Endothelial cell of umbilical vein (primary cell): Measurements from ENCODE around the gene GNB5. TPM values are rescaled to one million over a fixed set of nuclear protein-coding genes. Genes with fewer than 3 reads are reported as not detected.

Experiments used
- BruUV-seq: library from RNA; stranded (reverse); fragments of 400-500 nt; replicated peaks from 2 replicates; lab custom pipeline; 2021; lab: Mats Ljungman, UMichigan
- CTCF ChIA-PET: fragments of 300-600, 350-600 bp; sonication (Branson Sonifier 250); formaldehyde crosslinking; loops from one replicate; lab custom pipeline; 2021; ENCODE audit warnings: antibody characterized with exemption, inconsistent platforms; lab: Charles Lee
- POLR2A ChIA-PET: fragments of 300-600, 350-600 bp; sonication (Branson Sonifier 250); formaldehyde crosslinking; loops from one replicate; lab custom pipeline; 2021; ENCODE audit warnings: antibody characterized with exemption, inconsistent platforms; lab: Charles Lee
- DNase-seq: peaks from one replicate; pipeline ENCODE4 v3.0.0-alpha.2; 2011; ENCODE audit warnings: low read depth, low spot score
- FAIRE-seq: peaks from 2 replicates; lab custom pipeline; 2011; peaks lifted over from hg19 to GRCh38; lab: Jason Lieb, UNC
- H2AFZ ChIP-seq: 2 replicates; pipeline ENCODE4 v1.6.0; 2012; ENCODE audit warnings: low read depth, low read length, control low read depth, inconsistent platforms
- H3K27ac ChIP-seq: 2 replicates; pipeline ENCODE4 v1.5.1; 2011; ENCODE audit warnings: low read depth, mild to moderate bottlenecking, control low read depth, low read length, moderate library complexity; ENCODE audit not compliant: insufficient read depth
- H3K27me3 ChIP-seq, 2 experiments: 2 replicates each; pipeline versions ENCODE4 v1.6.0 to v1.6.1; 2011; ENCODE audit warnings: low read length in 2 of 2, mixed read lengths in 1 of 2; ENCODE audit not compliant: control insufficient read depth in 2 of 2, insufficient read depth in 2 of 2
- H3K36me3 ChIP-seq, 2 experiments: 2 replicates in 1 of 2; 3 replicates in 1 of 2; pipeline ENCODE4 v1.5.1; 2011; ENCODE audit warnings: low read length in 2 of 2, mild to moderate bottlenecking in 1 of 2, moderate library complexity in 1 of 2; ENCODE audit not compliant: control insufficient read depth in 2 of 2, insufficient read depth in 2 of 2; ENCODE audit errors: extremely low read depth in 1 of 2
- H3K4me1 ChIP-seq: 3 replicates; pipeline ENCODE4 v1.5.1; 2011; ENCODE audit warnings: mild to moderate bottlenecking, low read length; ENCODE audit not compliant: control insufficient read depth, insufficient read depth; ENCODE audit errors: extremely low read depth
- H3K4me2 ChIP-seq: 2 replicates; pipeline ENCODE4 v1.6.1; 2011; ENCODE audit warnings: low read length, control low read depth, mixed read lengths; ENCODE audit not compliant: insufficient read depth
- H3K4me3 ChIP-seq, 3 experiments: fragments of 200-600 bp in 1 of 3; sonication (generic), shearing (Covaris generic) in 1 of 3; replicated peaks in 1 of 3; 2 replicates each; pipeline ENCODE4 v1.5.1; 2011 to 2016; ENCODE audit warnings: control low read depth in 3 of 3, low read length in 3 of 3, mild to moderate bottlenecking in 2 of 3, inconsistent platforms in 1 of 3, low read depth in 1 of 3, moderate library complexity in 1 of 3; ENCODE audit not compliant: insufficient read depth in 1 of 3
- H3K79me2 ChIP-seq: 2 replicates; pipeline ENCODE4 v1.6.0; 2012; ENCODE audit warnings: low read length, inconsistent platforms; ENCODE audit not compliant: control insufficient read depth, insufficient read depth
- H3K9ac ChIP-seq: replicated peaks from 2 replicates; pipeline ENCODE3; 2011; ENCODE audit warnings: low read length, control low read depth; ENCODE audit not compliant: insufficient read depth; ENCODE audit errors: extremely low read depth
- H3K9me1 ChIP-seq: replicated peaks from 3 replicates; pipeline ENCODE4 v1.6.0; 2011; ENCODE audit warnings: mild to moderate bottlenecking, low read length; ENCODE audit not compliant: control insufficient read depth, insufficient read depth; ENCODE audit errors: extremely low read depth
- H3K9me3 ChIP-seq: replicated peaks from 2 replicates; pipeline ENCODE4 v1.5.1; 2012; ENCODE audit warnings: low read length, inconsistent platforms; ENCODE audit not compliant: control insufficient read depth, insufficient read depth
- H4K20me1 ChIP-seq: replicated peaks from 2 replicates; pipeline ENCODE3; 2011; ENCODE audit warnings: mild to moderate bottlenecking, low read length; ENCODE audit not compliant: control insufficient read depth, insufficient read depth; ENCODE audit errors: extremely low read depth
- CTCF ChIP-seq, 2 donors: IDR thresholded peaks; 1 replicate in 1 of 2; 2 replicates in 1 of 2; pipeline ENCODE4 v1.5.1; 2011; ENCODE audit warnings: low read length in 2 of 2, mild to moderate bottlenecking in 2 of 2, moderate library complexity in 2 of 2, control low read depth in 1 of 2, inconsistent platforms in 1 of 2, low read depth in 1 of 2; ENCODE audit not compliant: insufficient read depth in 1 of 2; ENCODE audit errors: extremely low read depth in 1 of 2
- EZH2 ChIP-seq: IDR thresholded peaks from 2 replicates; pipeline ENCODE4 v1.6.1; 2012; ENCODE audit warnings: borderline replicate concordance, low read depth, mild to moderate bottlenecking, moderate library complexity, low read length, inconsistent platforms; ENCODE audit not compliant: severe bottlenecking
- FOS ChIP-seq: IDR thresholded peaks from 2 replicates; pipeline ENCODE4 v1.6.1; 2011; ENCODE audit warnings: mild to moderate bottlenecking, low read length, moderate library complexity, borderline replicate concordance; ENCODE audit not compliant: insufficient read depth
- GATA2 ChIP-seq: IDR thresholded peaks from 2 replicates; pipeline ENCODE4 v1.7.0; 2011; ENCODE audit warnings: low read depth, mild to moderate bottlenecking, moderate library complexity, mixed read lengths, low read length; ENCODE audit not compliant: insufficient read length, insufficient read depth
- JUN ChIP-seq: IDR thresholded peaks from 2 replicates; pipeline ENCODE4 v1.6.1; 2011; ENCODE audit warnings: borderline replicate concordance, low read depth; ENCODE audit not compliant: insufficient read length, insufficient read depth
- MAX ChIP-seq: IDR thresholded peaks from 2 replicates; pipeline ENCODE4 v1.6.1; 2011; ENCODE audit not compliant: insufficient read depth, insufficient read length
- MYC ChIP-seq: IDR thresholded peaks from one replicate; pipeline ENCODE4 v1.6.1; 2011; ENCODE audit warnings: mild to moderate bottlenecking, low read depth, low read length
- POLR2A ChIP-seq: IDR thresholded peaks from 2 replicates; pipeline ENCODE4 v1.6.1; 2012; ENCODE audit warnings: low read depth, mild to moderate bottlenecking, control low read depth, low read length
- POLR2AphosphoS5 ChIP-seq: IDR thresholded peaks from 2 replicates; pipeline ENCODE4 v1.6.1; 2012; ENCODE audit warnings: low read depth, mild to moderate bottlenecking, control low read depth, low read length, moderate library complexity; ENCODE audit not compliant: insufficient read depth
- dilution Hi-C: fragments of 300-500 bp; cut with MboI; formaldehyde crosslinking; loops from one replicate; pipeline ENCODE4 v1.15.0; 2019; ENCODE audit warnings: low sequenced_read_pairs; ENCODE audit not compliant: extremely low pct_ligation_motif_present
- intact Hi-C: fragments of 100-400 bp; cut with micrococcal nuclease; formaldehyde crosslinking; loops from one replicate; pipeline ENCODE4 v1.10.0; 2022
- polyA plus RNA-seq, 4 experiments: library from polyadenylated mRNA; depleted of rRNA in 3 of 4; stranded (reverse) in 3 of 4; unstranded in 1 of 4; fragments of >200 nt; gene quantifications; 2 replicates each; pipeline versions ENCODE4 v1.2.1 to v1.2.3, GENCODE V29; 2011 to 2012; ENCODE audit warnings: missing spikeins in 1 of 4
- total RNA-seq: library from RNA; stranded (reverse); gene quantifications from 2 replicates; pipeline ENCODE4 v1.2.3, GENCODE V29; 2021

GNB5 gene
- total and polyA plus RNA-seq, 2 donors (not counting 3 experiments of a cell fraction or from before 2014, with no cell fraction given), result 15.6 to 16.8 TPM

- Histone ChIP-seq H3K79me2 (no peaks in the 10 kb centered on the region), H3K9ac (no peak overlapping the region), H3K4me2 (no peak overlapping the region), H2AFZ (no peak overlapping the region), H3K4me3 (no peak overlapping the region), H3K27ac (no peak overlapping the region), H3K27me3 (no peaks in the 10 kb centered on the region), H3K9me3 (no peaks in the 10 kb centered on the region), H3K9me1 (no peaks in the 10 kb centered on the region), H3K4me1 (peaks cover 9% of the 10 kb centered on the region), H3K36me3 (no peaks in the 10 kb centered on the region), H4K20me1 (no peaks in the 10 kb centered on the region)
- no peak for DNase-seq
- TF ChIP-seq CTCF (IDR thresholded peaks at IDR 0.05; ENCODE audit: extremely low read depth in 1 of 2, insufficient read depth in 1 of 2, low read depth in 1 of 2, low read length in 2 of 2) (no peak), POLR2AphosphoS5 (no peak), EZH2 (no peak), JUN (no peak), MAX (no peak), FOS (no peak), POLR2A (no peak), MYC (no peak), GATA2 (no peak)
- ChIA-PET POLR2A (no interaction called here), CTCF (interaction anchor here (2.2 to 4.0 kb wide), 4 partner anchors 11 to 44 kb away, joined by 7 to 93 read pairs (median 26); no protein-coding TSS in a partner anchor)
- intact Hi-C loops, result loop anchor here (5.0 kb wide), 1 partner anchor 555 kb away; no protein-coding TSS in a partner anchor
- BruUV-seq, result no TSS peak
- dilution Hi-C loops, result no loop called here
- FAIRE-seq, result no peak
Measured at GRCh38 chr15:52181938-52182780, 9.0 kb downstream of the GNB5 start.
